ENCODE results near the gene MTMR12.
"Not testable (repeated sequence)": the region's sequence is repeated elsewhere in the genome, so short reads cannot be mapped to it uniquely, and the experiment has no call there.

DNA sequence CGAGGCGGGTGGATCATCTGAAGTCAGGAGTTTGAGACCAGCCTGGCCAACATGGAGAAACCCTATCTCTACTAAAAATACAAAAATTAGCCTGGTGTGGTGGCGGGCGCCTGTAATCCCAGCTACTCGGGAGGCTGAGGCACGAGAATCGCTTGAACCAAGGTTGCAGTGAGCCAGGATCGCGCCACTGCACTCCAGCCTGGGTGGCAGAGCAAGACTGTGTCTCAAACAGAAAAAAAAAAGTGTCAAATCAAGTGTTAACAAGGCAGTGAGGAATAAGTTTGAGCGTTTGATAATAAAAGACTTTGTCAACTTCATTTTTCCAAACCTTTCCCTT is 1.4 kb upstream of the MTMR12 start:
- not testable (repeated sequence) for TF ChIP-seq CTCF (optimal IDR thresholded peaks at IDR 0.05 in 1 of 3, IDR thresholded peaks at IDR 0.05 in 1 of 3, conservative IDR thresholded peaks at IDR 0.05 in 1 of 3; ENCODE audit: extremely low read depth in 1 of 3, insufficient read depth in 2 of 3, low read length in 3 of 3); EZH2 (IDR thresholded peaks at IDR 0.05; ENCODE audit: low read length)
